ACHN (cell line): ENCODE measurements around the gene B3GALT4.

Source experiments
- DNase-seq: peaks from one replicate; pipeline ENCODE4 v3.0.0-alpha.2; 2015
- in situ Hi-C: cut with HindIII; loops from 2 replicates; pipeline ENCODE4 v1.10.0; 2017; ENCODE audit warnings: low sequenced_read_pairs, low pct_ligation_motif_present, low pct_unique_long_range_greater_than_20kb

B3GALT4 gene

GRCh38 chr6:33304216-33304615 lies 27.3 kb downstream of the B3GALT4 start:
- in situ Hi-C loops: no loop called here
- no peak for DNase-seq

GRCh38 chr6:33305052-33305451 lies 28.1 kb downstream of the B3GALT4 start:
- no peak for DNase-seq
- in situ Hi-C loops: no loop called here

- DNase-seq: no peak
- in situ Hi-C loops: no loop called here
Observed at GRCh38 chr6:33306356-33306755, 29.4 kb downstream of the B3GALT4 start.

- in situ Hi-C loops: no loop called here
- peak; percentile 83 for DNase-seq
Observed at GRCh38 chr6:33312361-33313104, 35.6 kb downstream of the B3GALT4 start.

GRCh38 chr6:33313105-33313708 lies 36.3 kb downstream of the B3GALT4 start:
- in situ Hi-C loops: no loop called here
- DNase-seq: no peak

GRCh38 chr6:33313709-33314514 lies 37.0 kb downstream of the B3GALT4 start, which contains the start of gene TAPBP:
Gene TAPBP (minus strand): TSS chr6:33314078. CDS start chr6:33314041, 37 bp downstream.
- DNase-seq: peak; percentile 74
- in situ Hi-C loops: no loop called here

GRCh38 chr6:33314515-33314942 lies 37.6 kb downstream of the B3GALT4 start:
- in situ Hi-C loops: no loop called here
- DNase-seq: peak; percentile 52

GRCh38 chr6:33314943-33315792 lies 38.2 kb downstream of the B3GALT4 start:
- in situ Hi-C loops: no loop called here
- no peak for DNase-seq

- in situ Hi-C loops: no loop called here
- DNase-seq: no peak
Observed at GRCh38 chr6:33315793-33316602, 39.1 kb downstream of the B3GALT4 start.

GRCh38 chr6:33316603-33317418 lies 39.9 kb downstream of the B3GALT4 start:
- DNase-seq: no peak
- in situ Hi-C loops: no loop called here

- in situ Hi-C loops: no loop called here
- DNase-seq: no peak
Observed at GRCh38 chr6:33317419-33317668, 40.4 kb downstream of the B3GALT4 start.

- DNase-seq: peak; percentile 98
- in situ Hi-C loops: no loop called here
Observed at GRCh38 chr6:33317669-33318425, 40.9 kb downstream of the B3GALT4 start, which contains the start of gene ZBTB22. Gene ZBTB22 (minus strand): TSS chr6:33317744. CDS start chr6:33316916, 828 bp downstream.

- DNase-seq: no peak
- in situ Hi-C loops: no loop called here
Observed at GRCh38 chr6:33318426-33319073, 41.6 kb downstream of the B3GALT4 start.

- in situ Hi-C loops: no loop called here
- no peak for DNase-seq
Observed at GRCh38 chr6:33319939-33320314, 43.0 kb downstream of the B3GALT4 start.

GRCh38 chr6:33320315-33321181 lies 43.6 kb downstream of the B3GALT4 start:
- in situ Hi-C loops: no loop called here
- peak; percentile 34 for DNase-seq
